Activated B cell treated with CpG ODN at 0.5 μM for 24 hours (primary cell): ENCODE results near the gene CTBP1. TPM values are rescaled to one million over a fixed set of nuclear protein-coding genes. Genes with fewer than 3 reads are reported as not detected.

Source experiments
- ATAC-seq: fragments of 200-7000 bp; cut with Tn5 transposase; one replicate; pipeline ENCODE4 v1.10.0; 2021; ENCODE audit warnings: low read depth, mild to moderate bottlenecking, moderate library complexity
- CTCF ChIA-PET: fragments of 350-600 bp; sonication (Branson Sonifier 250); formaldehyde crosslinking; loops from one replicate; lab custom pipeline; 2021; ENCODE audit warnings: antibody characterized with exemption; lab: Charles Lee
- POLR2A ChIA-PET: fragments of 350-600 bp; sonication (Branson Sonifier 250); formaldehyde crosslinking; loops from one replicate; lab custom pipeline; 2021; ENCODE audit warnings: antibody characterized with exemption; lab: Charles Lee
- DNase-seq: peaks from one replicate; pipeline ENCODE4 v3.0.0; 2022
- H3K27ac Mint-ChIP-seq: one replicate; pipeline ENCODE4 v1.8.0; 2020; ENCODE audit warnings: mixed read lengths
- H3K27me3 Mint-ChIP-seq: one replicate; pipeline ENCODE4 v1.8.0; 2021; ENCODE audit warnings: mixed read lengths
- H3K36me3 Mint-ChIP-seq: one replicate; pipeline ENCODE4 v1.8.0; 2021; ENCODE audit warnings: low read depth, mixed read lengths
- H3K4me1 Mint-ChIP-seq: one replicate; pipeline ENCODE4 v1.8.0; 2021; ENCODE audit warnings: mixed read lengths
- H3K4me3 Mint-ChIP-seq: one replicate; pipeline ENCODE4 v1.8.0; 2020; ENCODE audit warnings: mild to moderate bottlenecking, mixed read lengths
- H3K9me3 Mint-ChIP-seq: one replicate; pipeline ENCODE4 v1.8.0; 2020; ENCODE audit warnings: mixed read lengths
- CTCF ChIP-seq: fragments of 200-600 bp; IDR thresholded peaks from one replicate; pipeline ENCODE4 v1.8.0; 2022; ENCODE audit warnings: antibody characterized with exemption, mild to moderate bottlenecking
- intact Hi-C: fragments of 100-400 bp; cut with micrococcal nuclease; formaldehyde crosslinking; loops from one replicate; pipeline ENCODE4 v1.15.1; 2024
- total RNA-seq: library from RNA; stranded (reverse); gene quantifications from 2 replicates; pipeline ENCODE4 v1.2.3, GENCODE V29; 2022

CTBP1 gene
- total RNA-seq, 1 donor from 2014 or later, result 175 TPM

- H3K27me3 Mint-ChIP-seq, result no peaks in the 10 kb centered on the region
- no peak for DNase-seq
- no peak for ATAC-seq
- peaks cover 6% of the 10 kb centered on the region for H3K9me3 Mint-ChIP-seq
- H3K27ac Mint-ChIP-seq, result peak overlapping the region; percentile 93
- H3K36me3 Mint-ChIP-seq, result peaks cover 6% of the 10 kb centered on the region
- no peak for TF ChIP-seq CTCF
- peak overlapping the region; percentile 88 for H3K4me3 Mint-ChIP-seq
- ChIA-PET POLR2A (interaction anchor here (1.3 to 6.3 kb wide), 7 partner anchors 15 to 96 kb away, joined by 4 to 82 read pairs (median 21); partner anchors contain the start of genes MAEA and UVSSA), CTCF (interaction anchor here (0.8 to 4.8 kb wide), 4 partner anchors 8 to 95 kb away, joined by 3 to 23 read pairs (median 4); no protein-coding TSS in a partner anchor)
- H3K4me1 Mint-ChIP-seq, result peaks cover 42% of the 10 kb centered on the region
- intact Hi-C loops, result no loop called here
Measured at GRCh38 chr4:1250921-1251772, 2.2 kb upstream of the CTBP1 start.

GRCh38 chr4:1250527-1250812, 1.5 kb upstream of the CTBP1 start:
- CTCF ChIA-PET, result interaction anchor here (0.8 to 4.8 kb wide), 5 partner anchors 9 to 95 kb away, joined by 3 to 23 read pairs (median 3); partner anchors contain the start of gene MAEA
- POLR2A ChIA-PET, result interaction anchor here (1.3 to 6.3 kb wide), 7 partner anchors 16 to 97 kb away, joined by 4 to 82 read pairs (median 21); partner anchors contain the start of genes MAEA and UVSSA
- no peak for ATAC-seq
- Mint-ChIP-seq H3K27me3 (no peaks in the 10 kb centered on the region), H3K4me3 (peak overlapping the region; percentile 88), H3K4me1 (peaks cover 48% of the 10 kb centered on the region), H3K36me3 (peaks cover 6% of the 10 kb centered on the region), H3K27ac (peak overlapping the region; percentile 93), H3K9me3 (peaks cover 6% of the 10 kb centered on the region)
- intact Hi-C loops, result no loop called here
- TF ChIP-seq CTCF, result no peak
- DNase-seq, result no peak

DNA sequence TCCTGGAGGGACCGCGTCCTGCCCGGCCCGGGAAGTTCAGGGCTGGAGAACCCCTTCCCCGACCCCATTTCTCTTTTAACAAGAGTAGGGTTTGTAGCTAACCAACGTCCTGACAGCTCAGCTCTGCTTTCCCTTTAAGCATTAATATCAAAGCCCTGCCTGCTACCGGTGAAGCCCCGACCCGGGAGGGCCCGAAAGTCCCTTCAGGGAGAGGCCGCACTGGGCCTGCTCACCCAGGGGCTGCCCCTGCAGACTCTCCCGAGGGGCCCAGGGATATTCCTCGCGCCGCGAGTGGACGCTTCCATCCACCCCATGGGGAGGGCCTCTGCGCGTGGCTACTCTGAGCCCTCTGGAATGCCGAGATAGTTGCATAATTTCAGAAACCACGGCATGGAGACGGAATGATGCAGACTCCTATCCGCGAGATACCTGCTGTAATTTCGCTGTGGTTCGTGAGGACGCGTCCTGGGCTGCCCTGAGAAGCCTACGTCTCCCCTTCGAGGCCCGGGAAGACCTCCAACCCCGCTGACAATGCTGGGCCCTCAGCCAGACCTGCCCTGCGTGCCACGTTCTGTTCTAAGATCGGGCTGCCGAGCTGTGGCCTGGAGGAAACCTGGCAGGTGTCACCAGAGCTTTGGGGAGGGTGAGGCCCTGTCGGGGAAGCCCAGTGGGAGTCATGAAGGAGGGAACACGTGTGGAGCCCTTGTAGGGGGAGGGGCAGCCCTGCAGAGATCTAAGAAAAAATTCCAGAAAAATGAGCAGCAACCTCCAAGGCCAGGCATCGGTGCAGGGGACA, 999 bp upstream of the CTBP1 start:
- no peak for DNase-seq
- Mint-ChIP-seq H3K4me3 (peak overlapping the region; percentile 88), H3K9me3 (peaks cover 6% of the 10 kb centered on the region), H3K36me3 (peaks cover 6% of the 10 kb centered on the region), H3K4me1 (peaks cover 54% of the 10 kb centered on the region), H3K27me3 (no peaks in the 10 kb centered on the region), H3K27ac (peak overlapping the region; percentile 93)
- intact Hi-C loops, result loop anchor here (1.0 to 5.0 kb wide), 7 partner anchors 17 to 241 kb away; partner anchors contain the start of gene MAEA
- peak; percentile 20 for ATAC-seq
- TF ChIP-seq CTCF, result no peak
- CTCF ChIA-PET, result interaction anchor here (0.8 to 4.8 kb wide), 8 partner anchors 9 to 97 kb away, joined by 3 to 23 read pairs (median 3); partner anchors contain the start of genes MAEA and UVSSA
- POLR2A ChIA-PET, result interaction anchor here (1.0 to 6.3 kb wide), 14 partner anchors 10 to 473 kb away, joined by 3 to 82 read pairs (median 6); partner anchors contain the start of genes MAEA and UVSSA

DNA sequence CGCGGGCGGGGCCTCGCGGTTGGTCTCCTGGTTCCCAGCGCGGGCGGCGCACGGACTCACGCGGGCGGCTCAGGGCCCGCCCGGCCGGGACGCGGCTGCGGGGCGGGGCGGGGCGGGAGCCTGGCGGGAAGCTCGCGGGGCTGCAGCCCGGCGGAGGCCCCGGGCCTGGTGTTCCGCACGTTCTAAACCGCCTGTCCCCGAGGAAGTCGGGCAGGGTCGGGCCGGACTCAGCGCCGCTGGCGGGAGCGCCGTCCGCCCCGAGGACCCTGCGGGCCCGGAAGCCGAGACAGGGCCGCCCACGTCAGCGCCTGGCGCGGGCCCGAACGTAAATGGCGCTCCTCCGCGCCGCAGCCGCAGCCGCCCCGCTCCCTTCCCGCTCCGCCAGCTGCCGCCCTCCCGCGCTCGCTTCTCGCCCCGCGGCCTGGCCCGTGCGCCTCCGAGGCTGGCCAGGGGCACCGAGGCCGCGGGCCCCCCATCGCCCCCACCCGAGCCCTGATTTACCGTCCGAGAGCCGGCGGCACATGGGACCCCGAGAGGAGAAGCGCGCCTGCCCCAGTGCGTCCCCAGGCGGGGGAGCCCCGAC, 309 bp upstream of the CTBP1 start:
- no peak for TF ChIP-seq CTCF
- Mint-ChIP-seq H3K4me1 (peaks cover 59% of the 10 kb centered on the region), H3K36me3 (peaks cover 6% of the 10 kb centered on the region), H3K4me3 (peak overlapping the region; percentile 88), H3K27me3 (no peaks in the 10 kb centered on the region), H3K9me3 (no peaks in the 10 kb centered on the region), H3K27ac (peak overlapping the region; percentile 93)
- ChIA-PET POLR2A (interaction anchor here (1.0 to 6.3 kb wide), 13 partner anchors 10 to 474 kb away, joined by 3 to 82 read pairs (median 7); partner anchors contain the start of genes MAEA and UVSSA), CTCF (interaction anchor here (0.9 to 4.8 kb wide), 6 partner anchors 15 to 98 kb away, joined by 3 to 23 read pairs (median 3); partner anchors contain the start of genes MAEA and UVSSA)
- ATAC-seq (peak; percentile 70), DNase-seq (peak; percentile 87)
- intact Hi-C loops, result loop anchor here (1.0 to 5.0 kb wide), 7 partner anchors 18 to 240 kb away; partner anchors contain the start of gene MAEA
